ENCODE results near the gene HEATR3. TPM values are rescaled to one million over a fixed set of nuclear protein-coding genes. Genes with fewer than 3 reads are reported as not detected.

The HEATR3 gene
- total RNA-seq, 1 donor, result 18.8 TPM

GRCh38 chr16:50155925-50156324 is 90.2 kb downstream of the HEATR3 start:
- H3K4me3 ChIP-seq (ENCODE audit: low read depth, low read length), result peak overlapping the region; percentile 83
- TF ChIP-seq, protein P1, sequence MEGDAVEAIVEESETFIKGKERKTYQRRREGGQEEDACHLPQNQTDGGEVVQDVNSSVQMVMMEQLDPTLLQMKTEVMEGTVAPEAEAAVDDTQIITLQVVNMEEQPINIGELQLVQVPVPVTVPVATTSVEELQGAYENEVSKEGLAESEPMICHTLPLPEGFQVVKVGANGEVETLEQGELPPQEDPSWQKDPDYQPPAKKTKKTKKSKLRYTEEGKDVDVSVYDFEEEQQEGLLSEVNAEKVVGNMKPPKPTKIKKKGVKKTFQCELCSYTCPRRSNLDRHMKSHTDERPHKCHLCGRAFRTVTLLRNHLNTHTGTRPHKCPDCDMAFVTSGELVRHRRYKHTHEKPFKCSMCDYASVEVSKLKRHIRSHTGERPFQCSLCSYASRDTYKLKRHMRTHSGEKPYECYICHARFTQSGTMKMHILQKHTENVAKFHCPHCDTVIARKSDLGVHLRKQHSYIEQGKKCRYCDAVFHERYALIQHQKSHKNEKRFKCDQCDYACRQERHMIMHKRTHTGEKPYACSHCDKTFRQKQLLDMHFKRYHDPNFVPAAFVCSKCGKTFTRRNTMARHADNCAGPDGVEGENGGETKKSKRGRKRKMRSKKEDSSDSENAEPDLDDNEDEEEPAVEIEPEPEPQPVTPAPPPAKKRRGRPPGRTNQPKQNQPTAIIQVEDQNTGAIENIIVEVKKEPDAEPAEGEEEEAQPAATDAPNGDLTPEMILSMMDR (IDR thresholded peaks at IDR 0.05; ENCODE audit: insufficient read depth, low read length), result no peak
- DNase-seq (ENCODE audit: low read depth), result no peak

Small RNA genes within 50 kb of the gene (small RNA-seq; reads per million reads assigned to genes)
- gene RF00017 (not detected), gene RF00156 (not detected), gene RNY4P3 (0.45 reads per million), gene RPL10P14 (not detected)

Other genes starting within 250 kb of the HEATR3 start
- gene ZNF423, start 209.9 kb upstream of the HEATR3 start, total RNA-seq (ENCODE audit: low replicate concordance), result 7.3 and 13.5 TPM in 2 replicates
- gene CNEP1R1, start 40.7 kb upstream of the HEATR3 start, total RNA-seq (ENCODE audit: low replicate concordance), result 19.1 and 38.5 TPM in 2 replicates
- gene TENT4B, start 87.3 kb downstream of the HEATR3 start, total RNA-seq (ENCODE audit: low replicate concordance), result 3.8 and 9.7 TPM in 2 replicates
- gene ADCY7, start 200.6 kb downstream of the HEATR3 start, total RNA-seq (ENCODE audit: low replicate concordance), result 7.4 and 26.0 TPM in 2 replicates

Measured in fibroblast of the aortic adventitia (primary cell).